ENCODE measurements around the gene FAM47A. TPM values are rescaled to one million over a fixed set of nuclear protein-coding genes. Genes with fewer than 3 reads are reported as not detected.

The FAM47A gene
- total RNA-seq, 4 donors from 2014 or later, result not detected

- 55% methylated on average over 1 of the region's 1 CpG for WGBS, 2 donors
- TF ChIP-seq EP300 (IDR thresholded peaks at IDR 0.05) (no peak), CTCF (IDR thresholded peaks at IDR 0.05) (no peak), POLR2A (IDR thresholded peaks at IDR 0.05) (no peak)
- no peak overlapping the region for H3K27ac ChIP-seq
- no peak for DNase-seq (ENCODE audit: low spot score in 2 of 2)
- H3K4me1 ChIP-seq, result no peaks in the 10 kb centered on the region
- H3K9me3 ChIP-seq, result no peaks in the 10 kb centered on the region
- H3K36me3 ChIP-seq, result no peaks in the 10 kb centered on the region
- H3K27me3 ChIP-seq, result no peaks in the 10 kb centered on the region
- H3K4me3 ChIP-seq, result no peak overlapping the region
Observed at GRCh38 chrX:34112459-34112858, 19.7 kb downstream of the FAM47A start.

All from tibial nerve (tissue), 4 donors.